ENCODE measurements around the gene CFAP58.

CFAP58 gene

GRCh38 chr10:104374591-104374990 lies 21.0 kb downstream of the CFAP58 start:
- DNase-seq, result no peak

- DNase-seq, result no peak
Measured at GRCh38 chr10:104376784-104377300, 23.2 kb downstream of the CFAP58 start.

- no peak for DNase-seq
Measured at GRCh38 chr10:104380336-104380735, 26.7 kb downstream of the CFAP58 start.

- no peak for DNase-seq
Measured at GRCh38 chr10:104387130-104387888, 33.7 kb downstream of the CFAP58 start.

- no peak for DNase-seq
Measured at GRCh38 chr10:104388830-104389229, 35.2 kb downstream of the CFAP58 start.

GRCh38 chr10:104391150-104391968 lies 37.7 kb downstream of the CFAP58 start:
- DNase-seq, result no peak

GRCh38 chr10:104391969-104392296 lies 38.3 kb downstream of the CFAP58 start:
- DNase-seq, result no peak

- no peak for DNase-seq
Measured at GRCh38 chr10:104393387-104393786, 39.8 kb downstream of the CFAP58 start.

- DNase-seq, result no peak
Measured at GRCh38 chr10:104396581-104396980, 42.9 kb downstream of the CFAP58 start.

GRCh38 chr10:104403636-104404035 lies 50.0 kb downstream of the CFAP58 start:
- no peak for DNase-seq

GRCh38 chr10:104406715-104407650 lies 53.4 kb downstream of the CFAP58 start:
- peak; percentile 1 to 51 for DNase-seq

GRCh38 chr10:104413528-104413927 lies 59.9 kb downstream of the CFAP58 start:
- DNase-seq, result no peak

- no peak for DNase-seq
Measured at GRCh38 chr10:104415526-104416165, 62.0 kb downstream of the CFAP58 start.

- no peak for DNase-seq
Measured at GRCh38 chr10:104416851-104417250, 63.2 kb downstream of the CFAP58 start.

- DNase-seq, result no peak
Measured at GRCh38 chr10:104417637-104418292, 64.1 kb downstream of the CFAP58 start.

GRCh38 chr10:104424719-104425118 lies 71.1 kb downstream of the CFAP58 start:
- no peak for DNase-seq

- DNase-seq, result no peak
Measured at GRCh38 chr10:104427989-104428388, 74.4 kb downstream of the CFAP58 start.

- peak in 1 of 2 experiments; percentile 15 for DNase-seq
Measured at GRCh38 chr10:104429846-104430245, 76.2 kb downstream of the CFAP58 start.

- no peak for DNase-seq
Measured at GRCh38 chr10:104430360-104430759, 76.7 kb downstream of the CFAP58 start.

- DNase-seq, result no peak
Measured at GRCh38 chr10:104433669-104434068, 80.0 kb downstream of the CFAP58 start.

GRCh38 chr10:104434601-104435000 lies 81.0 kb downstream of the CFAP58 start:
- no peak for DNase-seq

- DNase-seq, result no peak
Measured at GRCh38 chr10:104435822-104436221, 82.2 kb downstream of the CFAP58 start.

Data from NCI-H526 (cell line).